K562 (cell line): ENCODE data around the gene ZNF280D. TPM values are rescaled to one million over a fixed set of nuclear protein-coding genes. Genes with fewer than 3 reads are reported as not detected.

Experiments
- ATAC-seq: fragments of 200-7000 bp; cut with Tn5 transposase; 3 replicates; pipeline ENCODE4 v1.9.1; 2020; ENCODE audit warnings: moderate library complexity
- BruUV-seq: library from RNA; stranded (reverse); fragments of 400-500 nt; replicated peaks from 2 replicates; lab custom pipeline; 2021; lab: Mats Ljungman, UMichigan
- CTCF ChIA-PET: fragments of 300-600 bp; formaldehyde crosslinking; extraction: SDS; loops from one replicate; lab custom pipeline; 2021; ENCODE audit warnings: low intra/inter-chr PET ratio; lab: Yijun Ruan, JAX
- POLR2A ChIA-PET: fragments of 300-600, 350-650 bp; sonication (Branson Sonifier 250); formaldehyde crosslinking; extraction: SDS; loops from one replicate; lab custom pipeline; 2021; ENCODE audit warnings: antibody characterized with exemption, inconsistent platforms; lab: Yijun Ruan, JAX
- DNase-seq, 4 experiments: peaks; one replicate each; pipeline versions ENCODE4 v3.0.0 to v3.0.0-alpha.2; 2011 to 2018; ENCODE audit warnings: low spot score in 3 of 4, mixed read lengths in 3 of 4; ENCODE audit errors: extremely low read depth in 1 of 4
- FAIRE-seq: peaks from 2 replicates; lab custom pipeline; 2011; peaks lifted over from hg19 to GRCh38; lab: Jason Lieb, UNC
- H2AFZ ChIP-seq: 2 replicates; pipeline ENCODE4 v1.6.0; 2011; ENCODE audit warnings: low read depth, low read length, control low read depth, inconsistent platforms
- H3K27ac ChIP-seq: fragments of 200-600 bp; 3 replicates; pipeline ENCODE4 v1.8.0; 2011; ENCODE audit warnings: low read depth, mild to moderate bottlenecking, control low read depth, inconsistent platforms, low read length, moderate library complexity, mixed read lengths; ENCODE audit errors: extremely low read depth
- H3K27me3 ChIP-seq, 2 experiments: fragments of 300-600 bp in 1 of 2; 2 replicates in 1 of 2; 3 replicates in 1 of 2; pipeline versions ENCODE4 v1.6.0 to v1.8.0; 2011; ENCODE audit warnings: inconsistent platforms in 2 of 2, low read length in 2 of 2, mild to moderate bottlenecking in 1 of 2, mixed read lengths in 1 of 2, moderate library complexity in 1 of 2; ENCODE audit not compliant: control insufficient read depth in 2 of 2, insufficient read depth in 2 of 2
- H3K36me3 ChIP-seq: fragments of 300-600 bp; 3 replicates; pipeline ENCODE4 v1.8.0; 2011; ENCODE audit warnings: mild to moderate bottlenecking, low read length, inconsistent platforms; ENCODE audit not compliant: control insufficient read depth, insufficient read depth
- H3K4me1 ChIP-seq, 2 experiments: fragments of 200-600 bp in 1 of 2; replicated peaks in 1 of 2; 2 replicates in 1 of 2; 3 replicates in 1 of 2; pipeline versions ENCODE4 v1.5.1 to v1.8.0; 2011; ENCODE audit warnings: inconsistent platforms in 2 of 2, low read length in 2 of 2, mild to moderate bottlenecking in 1 of 2, mixed read lengths in 1 of 2, moderate library complexity in 1 of 2; ENCODE audit not compliant: control insufficient read depth in 2 of 2, insufficient read depth in 2 of 2
- H3K4me2 ChIP-seq: 2 replicates; pipeline ENCODE4 v1.6.1; 2011; ENCODE audit warnings: low read length, control low read depth, inconsistent platforms, mixed read lengths; ENCODE audit not compliant: insufficient read depth
- H3K4me3 ChIP-seq: fragments of 200-600 bp; sonication (generic), shearing (Covaris generic); 2 replicates; pipeline ENCODE4 v1.5.1; 2016; ENCODE audit warnings: control low read depth, inconsistent platforms
- H3K79me2 ChIP-seq: fragments of 200-600 bp; 3 replicates; pipeline ENCODE4 v1.8.0; 2011; ENCODE audit warnings: low read length, inconsistent platforms; ENCODE audit not compliant: control insufficient read depth, insufficient read depth
- H3K9ac ChIP-seq, 2 experiments: 2 replicates each; pipeline versions ENCODE4 v1.6.0 to v1.6.1; 2011; ENCODE audit warnings: low read depth in 2 of 2, low read length in 2 of 2, control low read depth in 1 of 2, inconsistent platforms in 1 of 2, mild to moderate bottlenecking in 1 of 2, mixed read lengths in 1 of 2; ENCODE audit not compliant: insufficient read depth in 1 of 2
- H3K9me1 ChIP-seq: one replicate; pipeline ENCODE4 v1.6.0; 2011; ENCODE audit warnings: inconsistent platforms, mild to moderate bottlenecking, low read length, moderate library complexity; ENCODE audit not compliant: control insufficient read depth, insufficient read depth
- H3K9me3 ChIP-seq: replicated peaks from 2 replicates; pipeline ENCODE4 v1.5.1; 2011; ENCODE audit warnings: low read depth, low read length, inconsistent platforms; ENCODE audit not compliant: control insufficient read depth, insufficient read depth
- H4K20me1 ChIP-seq: replicated peaks from 2 replicates; pipeline ENCODE4 v1.6.1; 2011; ENCODE audit warnings: low read length, inconsistent platforms, mixed read lengths; ENCODE audit not compliant: control insufficient read depth, insufficient read depth
- C11orf30 ChIP-seq: fragments of 450-650 bp; IDR thresholded peaks from 2 replicates; pipeline ENCODE4 v1.6.1; 2016; ENCODE audit warnings: low read depth, mild to moderate bottlenecking
- CHD2 ChIP-seq: IDR thresholded peaks from 2 replicates; pipeline ENCODE4 v1.6.1; 2011; ENCODE audit warnings: low read depth, low read length
- MAFG ChIP-seq: fragments of 450-650 bp; conservative IDR thresholded peaks from 2 replicates; pipeline ENCODE4 v1.6.1; 2016; ENCODE audit warnings: missing genetic modification characterization, missing compliant biosample characterization
- PHTF2 ChIP-seq: fragments of 250-450 bp; sonication (Bioruptor Pico); IDR thresholded peaks from 2 replicates; pipeline ENCODE4 v1.5.0; 2021; ENCODE audit warnings: mild to moderate bottlenecking
- POU5F1 ChIP-seq: fragments of 150-350 bp; IDR thresholded peaks from 2 replicates; pipeline ENCODE4 v1.6.1; 2014; ENCODE audit warnings: borderline replicate concordance, low read length, low read depth, mild to moderate bottlenecking; ENCODE audit not compliant: partially characterized antibody
- RCOR1 ChIP-seq, 2 experiments: IDR thresholded peaks; 2 replicates each; pipeline ENCODE4 v1.6.1; 2012; ENCODE audit warnings: low read depth in 2 of 2, low read length in 2 of 2, borderline replicate concordance in 1 of 2, improper control_type of control experiment in 1 of 2
- RFX7 ChIP-seq: fragments of 250-450 bp; sonication (Bioruptor Pico); IDR thresholded peaks from 2 replicates; pipeline ENCODE4 v1.5.1; 2021; ENCODE audit warnings: mild to moderate bottlenecking
- SAFB2 ChIP-seq: fragments of 200-400 bp; formaldehyde crosslinking; IDR thresholded peaks from 2 replicates; pipeline ENCODE4 v1.6.1; 2018; ENCODE audit warnings: borderline replicate concordance, low read length, low read depth, moderate library complexity; ENCODE audit not compliant: severe bottlenecking
- SP1 ChIP-seq: sonication (generic); formaldehyde crosslinking; IDR thresholded peaks from 2 replicates; pipeline ENCODE4 v1.8.1; 2022; ENCODE audit warnings: mild to moderate bottlenecking, missing genetic modification reagents
- TAL1 ChIP-seq: fragments of 450-650 bp; IDR thresholded peaks from 2 replicates; pipeline ENCODE4 v1.6.1; 2016; ENCODE audit warnings: mild to moderate bottlenecking
- ZC3H8 ChIP-seq: fragments of 450-650 bp; IDR thresholded peaks from 2 replicates; pipeline ENCODE4 v1.6.1; 2017
- ZFX ChIP-seq: sonication (generic); formaldehyde crosslinking; IDR thresholded peaks from 2 replicates; pipeline ENCODE4 v1.8.0; 2022; ENCODE audit warnings: mild to moderate bottlenecking, missing genetic modification reagents, moderate library complexity
- ZNF121 ChIP-seq: sonication (generic); formaldehyde crosslinking; conservative IDR thresholded peaks from 2 replicates; pipeline ENCODE4 v1.8.0; 2022; ENCODE audit warnings: missing genetic modification reagents
- ZNF316 ChIP-seq: fragments of 450-650 bp; IDR thresholded peaks from 2 replicates; pipeline ENCODE4 v1.6.1; 2016
- ZNF717 ChIP-seq: fragments of 250-450 bp; sonication (Bioruptor Pico); IDR thresholded peaks from 2 replicates; pipeline ENCODE4 v1.5.0; 2021
- ZZZ3 ChIP-seq: fragments of 450-650 bp; IDR thresholded peaks from 2 replicates; pipeline ENCODE4 v1.6.1; 2016; ENCODE audit warnings: antibody characterized with exemption, mild to moderate bottlenecking, moderate library complexity
- WGBS: fragments of 100-300 bp; shearing (Covaris generic); methylation state at CpG from one replicate; pipeline ENCODE4 v1.1.6; 2016; ENCODE audit warnings: low coverage, mixed read lengths; ENCODE audit not compliant: insufficient coverage; ENCODE audit errors: missing lambda C conversion rate; 5-methylcytosine and 5-hydroxymethylcytosine counted together
- in situ Hi-C: fragments of 300-500 bp; cut with MboI; formaldehyde crosslinking; loops from 4 replicates; pipeline ENCODE4 v1.15.0; 2018; ENCODE audit warnings: inconsistent platforms, mixed read lengths
- intact Hi-C: fragments of 100-400 bp; cut with micrococcal nuclease; formaldehyde crosslinking; loops from 2 replicates; pipeline ENCODE4 v1.14.2; 2022
- polyA plus RNA-seq, 8 experiments: library from polyadenylated mRNA; depleted of rRNA in 4 of 8; stranded (reverse) in 5 of 8; unstranded in 3 of 8; fragments of >200 nt; fragmentation: Nextera tagmentation in 2 of 8; fragmentation: Illumina TruSeq in 1 of 8; extraction: Ambion mirVana in 2 of 8; extraction: Trizol in 1 of 8; gene quantifications; 2 replicates each; pipeline versions ENCODE4 v1.2.1 to v1.2.3, GENCODE V29; 2011 to 2014; ENCODE audit warnings: inconsistent platforms in 1 of 8, missing spikeins in 1 of 8
- total RNA-seq, 7 experiments: library from RNA; depleted of rRNA in 6 of 7; stranded (reverse); fragments of >200 nt in 6 of 7; fragmentation: Illumina TruSeq in 2 of 7; extraction: Trizol in 2 of 7; gene quantifications; 2 replicates each; pipeline versions ENCODE4 v1.2.1 to v1.2.3, GENCODE V29; 2011 to 2021; ENCODE audit warnings: low replicate concordance in 1 of 7
- TF ChIP-seq, protein P1 (sequence below), 2 experiments: fragments of 450-650 bp in 1 of 2; IDR thresholded peaks; 2 replicates each; pipeline ENCODE4 v1.6.1; 2011 to 2017; ENCODE audit warnings: low read depth in 2 of 2, antibody characterized with exemption in 1 of 2, borderline replicate concordance in 1 of 2, low read length in 1 of 2, mild to moderate bottlenecking in 1 of 2, mixed read lengths in 1 of 2; ENCODE audit not compliant: control insufficient read depth in 1 of 2

Gene ZNF280D
- total and polyA plus RNA-seq, 9 of the 15 experiments (the other 6 are each of a cell fraction or from before 2014, with no cell fraction given), result 8.3 to 21.8 (median 18.4) TPM

DNA sequence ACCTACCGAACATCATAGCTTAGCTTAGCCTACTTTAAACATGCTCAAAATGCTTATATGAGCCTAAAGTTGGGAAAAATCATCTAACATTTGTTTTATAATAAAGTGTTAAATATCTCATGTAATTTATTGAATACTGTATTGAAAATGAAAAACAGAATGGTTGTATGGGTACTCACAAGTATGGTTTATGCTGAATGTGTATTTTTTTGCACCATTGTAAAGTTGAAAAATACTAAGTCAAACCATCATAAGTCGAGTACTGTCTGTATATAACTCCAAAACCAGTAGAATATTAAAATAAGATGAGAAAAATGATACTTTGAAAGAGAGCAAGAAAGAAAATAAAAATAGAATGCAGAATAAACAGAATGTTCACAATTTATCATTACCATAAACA lies 115.7 kb downstream of the ZNF280D start:
- in situ Hi-C loops, result no loop called here
- Histone ChIP-seq H3K36me3 (no peaks in the 10 kb centered on the region), H3K27me3 (no peaks in the 10 kb centered on the region), H3K4me1 (no peaks in the 10 kb centered on the region), H3K79me2 (no peaks in the 10 kb centered on the region), H3K9ac (no peak overlapping the region), H3K9me1 (no peaks in the 10 kb centered on the region), H2AFZ (no peak overlapping the region), H3K4me2 (no peak overlapping the region), H4K20me1 (no peaks in the 10 kb centered on the region), H3K27ac (no peak overlapping the region), H3K4me3 (no peak overlapping the region), H3K9me3 (no peaks in the 10 kb centered on the region)
- FAIRE-seq (no peak), DNase-seq (no peak), ATAC-seq (no peak)
- POLR2A ChIA-PET, result no interaction called here
- WGBS, result 6% methylated on average over 2 of the region's 2 CpGs
- intact Hi-C loops, result no loop called here
- CTCF ChIA-PET, result no interaction called here
- BruUV-seq, result no TSS peak
- TF ChIP-seq ZNF316, result peak; percentile 78
- TF ChIP-seq PHTF2, result no peak
- TF ChIP-seq SP1 (CRISPR knock-in tag), result no peak
- no peak for TF ChIP-seq ZFX (CRISPR knock-in tag)
- no peak for TF ChIP-seq ZNF121 (CRISPR knock-in tag)
- no peak for TF ChIP-seq CHD2
- no peak for TF ChIP-seq ZC3H8
- 0 out of 2 replicates have a peak, but pooled peaks have one; percentile 25 for TF ChIP-seq MAFG (tag)
- TF ChIP-seq SAFB2, result no peak
- TF ChIP-seq RCOR1 (IDR thresholded peaks at IDR 0.05; ENCODE audit: borderline replicate concordance in 1 of 2, low read depth in 2 of 2, low read length in 2 of 2), result no peak
- peak; percentile 59 for TF ChIP-seq C11orf30
- no peak for TF ChIP-seq ZZZ3
- no peak for TF ChIP-seq ZNF717 (CRISPR knock-in tag)
- TF ChIP-seq RFX7 (CRISPR knock-in tag), result no peak
- TF ChIP-seq POU5F1, result no peak
- no peak for TF ChIP-seq TAL1
- TF ChIP-seq, protein P1, sequence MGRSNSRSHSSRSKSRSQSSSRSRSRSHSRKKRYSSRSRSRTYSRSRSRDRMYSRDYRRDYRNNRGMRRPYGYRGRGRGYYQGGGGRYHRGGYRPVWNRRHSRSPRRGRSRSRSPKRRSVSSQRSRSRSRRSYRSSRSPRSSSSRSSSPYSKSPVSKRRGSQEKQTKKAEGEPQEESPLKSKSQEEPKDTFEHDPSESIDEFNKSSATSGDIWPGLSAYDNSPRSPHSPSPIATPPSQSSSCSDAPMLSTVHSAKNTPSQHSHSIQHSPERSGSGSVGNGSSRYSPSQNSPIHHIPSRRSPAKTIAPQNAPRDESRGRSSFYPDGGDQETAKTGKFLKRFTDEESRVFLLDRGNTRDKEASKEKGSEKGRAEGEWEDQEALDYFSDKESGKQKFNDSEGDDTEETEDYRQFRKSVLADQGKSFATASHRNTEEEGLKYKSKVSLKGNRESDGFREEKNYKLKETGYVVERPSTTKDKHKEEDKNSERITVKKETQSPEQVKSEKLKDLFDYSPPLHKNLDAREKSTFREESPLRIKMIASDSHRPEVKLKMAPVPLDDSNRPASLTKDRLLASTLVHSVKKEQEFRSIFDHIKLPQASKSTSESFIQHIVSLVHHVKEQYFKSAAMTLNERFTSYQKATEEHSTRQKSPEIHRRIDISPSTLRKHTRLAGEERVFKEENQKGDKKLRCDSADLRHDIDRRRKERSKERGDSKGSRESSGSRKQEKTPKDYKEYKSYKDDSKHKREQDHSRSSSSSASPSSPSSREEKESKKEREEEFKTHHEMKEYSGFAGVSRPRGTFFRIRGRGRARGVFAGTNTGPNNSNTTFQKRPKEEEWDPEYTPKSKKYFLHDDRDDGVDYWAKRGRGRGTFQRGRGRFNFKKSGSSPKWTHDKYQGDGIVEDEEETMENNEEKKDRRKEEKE (IDR thresholded peaks at IDR 0.05; ENCODE audit: borderline replicate concordance in 1 of 2, control insufficient read depth in 1 of 2, low read depth in 2 of 2, low read length in 1 of 2), result no peak
